ENCODE results near the gene SYT14. TPM values are rescaled to one million over a fixed set of nuclear protein-coding genes. Genes with fewer than 3 reads are reported as not detected.

The SYT14 gene
- total RNA-seq, 1 experiment from 2014 or later: 1.4 TPM

DNA sequence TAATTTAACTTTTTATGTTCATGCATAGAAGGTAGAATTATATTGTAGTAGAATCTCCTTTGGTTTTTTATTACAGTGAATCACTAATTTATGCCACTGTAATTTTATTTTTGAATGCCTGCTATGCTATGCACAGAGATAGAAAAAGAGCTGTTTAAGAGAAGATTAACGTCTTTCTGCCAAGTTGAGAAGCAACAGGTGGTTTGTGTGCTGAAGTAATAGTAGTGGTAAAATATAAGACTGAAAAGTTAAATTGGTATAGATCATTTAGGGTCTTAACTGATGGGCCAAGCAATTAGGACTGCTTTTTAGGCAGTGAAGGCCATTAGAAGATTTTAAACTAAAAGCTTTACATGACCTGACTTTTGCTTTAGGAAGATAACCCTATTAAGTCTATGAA, 115.1 kb downstream of the SYT14 start:
- Histone ChIP-seq H2AFZ (no peak overlapping the region), H3K9me3 (ENCODE audit: insufficient read depth, low read depth) (no peaks in the 10 kb centered on the region; the same call in 1 of the 2 replicates), H3F3A (ENCODE audit: insufficient read depth, low read depth) (no peaks in the 10 kb centered on the region), H3K27me3 (ENCODE audit: insufficient read depth, low read depth) (no peaks in the 10 kb centered on the region), H3K4me2 (no peak overlapping the region), H4K20me1 (ENCODE audit: insufficient read depth) (no peaks in the 10 kb centered on the region), H3K27ac (no peak overlapping the region), H3K4me3 (no peak overlapping the region), H3K4me1 (replicated peaks; ENCODE audit: insufficient read depth) (no peaks in the 10 kb centered on the region), H3K79me2 (ENCODE audit: low read depth) (no peaks in the 10 kb centered on the region), H3K9me2 (ENCODE audit: insufficient read depth) (no peaks in the 10 kb centered on the region), H3K36me3 (ENCODE audit: low read depth) (no peaks in the 10 kb centered on the region)
- no peak for DNase-seq
- TF ChIP-seq, protein P1, sequence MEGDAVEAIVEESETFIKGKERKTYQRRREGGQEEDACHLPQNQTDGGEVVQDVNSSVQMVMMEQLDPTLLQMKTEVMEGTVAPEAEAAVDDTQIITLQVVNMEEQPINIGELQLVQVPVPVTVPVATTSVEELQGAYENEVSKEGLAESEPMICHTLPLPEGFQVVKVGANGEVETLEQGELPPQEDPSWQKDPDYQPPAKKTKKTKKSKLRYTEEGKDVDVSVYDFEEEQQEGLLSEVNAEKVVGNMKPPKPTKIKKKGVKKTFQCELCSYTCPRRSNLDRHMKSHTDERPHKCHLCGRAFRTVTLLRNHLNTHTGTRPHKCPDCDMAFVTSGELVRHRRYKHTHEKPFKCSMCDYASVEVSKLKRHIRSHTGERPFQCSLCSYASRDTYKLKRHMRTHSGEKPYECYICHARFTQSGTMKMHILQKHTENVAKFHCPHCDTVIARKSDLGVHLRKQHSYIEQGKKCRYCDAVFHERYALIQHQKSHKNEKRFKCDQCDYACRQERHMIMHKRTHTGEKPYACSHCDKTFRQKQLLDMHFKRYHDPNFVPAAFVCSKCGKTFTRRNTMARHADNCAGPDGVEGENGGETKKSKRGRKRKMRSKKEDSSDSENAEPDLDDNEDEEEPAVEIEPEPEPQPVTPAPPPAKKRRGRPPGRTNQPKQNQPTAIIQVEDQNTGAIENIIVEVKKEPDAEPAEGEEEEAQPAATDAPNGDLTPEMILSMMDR (conservative IDR thresholded peaks at IDR 0.05): no peak
- TF ChIP-seq EZH2 (IDR thresholded peaks at IDR 0.05; ENCODE audit: low read depth): no peak
- ChIA-PET CTCF (no interaction called here), POLR2A (ENCODE audit: unreplicated experiment) (interaction anchor here (0.6 kb wide), 1 partner anchor 26 kb away, joined by 4 read pairs; no protein-coding TSS in a partner anchor)
- intact Hi-C loops (cut with micrococcal nuclease; ENCODE audit: unreplicated experiment): no loop called here
- no TSS peak for BruUV-seq (replicated peaks)

DNA sequence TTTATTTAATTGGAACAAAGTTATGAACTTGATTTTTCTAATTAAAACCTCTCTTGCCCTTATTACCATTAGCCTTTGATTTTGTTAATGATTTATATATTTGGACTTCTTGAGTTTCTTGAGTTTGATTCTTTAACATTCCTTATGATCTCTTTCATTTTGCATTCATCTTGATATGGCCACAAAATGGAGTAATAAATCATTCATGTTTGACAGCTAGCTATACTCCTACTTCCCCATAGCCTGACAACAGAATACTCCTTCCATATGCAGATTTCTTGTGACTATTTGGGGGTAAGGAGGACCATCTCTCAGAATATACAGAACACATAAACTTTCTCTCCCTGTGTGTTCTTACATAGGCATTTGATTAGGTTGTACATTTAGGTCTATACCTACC, 119.6 kb downstream of the SYT14 start:
- H3K4me3 ChIP-seq: no peak overlapping the region
- no peaks in the 10 kb centered on the region for H3K27me3 ChIP-seq (ENCODE audit: insufficient read depth, low read depth)
- no peak overlapping the region for H3K4me2 ChIP-seq
- no peak overlapping the region for H2AFZ ChIP-seq
- intact Hi-C loops (cut with micrococcal nuclease; ENCODE audit: unreplicated experiment): no loop called here
- no peaks in the 10 kb centered on the region for H3K9me3 ChIP-seq (ENCODE audit: insufficient read depth, low read depth)
- H3F3A ChIP-seq (ENCODE audit: insufficient read depth, low read depth): no peaks in the 10 kb centered on the region
- BruUV-seq (replicated peaks): no TSS peak
- no peak overlapping the region for H3K27ac ChIP-seq
- ChIA-PET CTCF (no interaction called here), POLR2A (ENCODE audit: unreplicated experiment) (no interaction called here)
- DNase-seq: no peak
- H3K79me2 ChIP-seq (ENCODE audit: low read depth): no peaks in the 10 kb centered on the region
- no peaks in the 10 kb centered on the region for H3K9me2 ChIP-seq (ENCODE audit: insufficient read depth)
- H3K4me1 ChIP-seq (replicated peaks; ENCODE audit: insufficient read depth): no peaks in the 10 kb centered on the region
- no peaks in the 10 kb centered on the region for H4K20me1 ChIP-seq (ENCODE audit: insufficient read depth)
- TF ChIP-seq EZH2 (IDR thresholded peaks at IDR 0.05; ENCODE audit: low read depth): no peak
- TF ChIP-seq, protein P1 (conservative IDR thresholded peaks at IDR 0.05): no peak
- no peaks in the 10 kb centered on the region for H3K36me3 ChIP-seq (ENCODE audit: low read depth)

DNA sequence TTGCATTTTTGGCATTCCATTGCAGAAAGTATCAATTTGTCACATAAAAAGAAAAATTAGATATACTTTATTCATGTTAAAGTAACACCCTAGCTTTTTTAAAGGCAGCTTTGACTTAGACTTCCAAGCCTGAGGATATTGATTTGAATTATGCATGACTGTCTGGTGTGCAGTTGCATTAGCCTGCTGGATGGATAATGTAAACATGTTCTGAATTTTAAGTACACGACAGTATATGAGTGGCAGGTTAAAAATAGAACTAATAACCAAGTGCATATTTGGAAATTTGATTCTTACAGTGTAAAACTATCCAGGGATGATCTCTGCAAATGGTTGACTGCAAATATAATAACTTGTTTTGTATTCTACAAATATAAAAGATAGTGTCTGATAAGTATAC, 124.0 kb downstream of the SYT14 start:
- Histone ChIP-seq H4K20me1 (ENCODE audit: insufficient read depth) (no peaks in the 10 kb centered on the region), H3K9me2 (ENCODE audit: insufficient read depth) (no peaks in the 10 kb centered on the region), H3K27me3 (ENCODE audit: insufficient read depth, low read depth) (no peaks in the 10 kb centered on the region), H3K4me1 (replicated peaks; ENCODE audit: insufficient read depth) (no peaks in the 10 kb centered on the region), H3K79me2 (ENCODE audit: low read depth) (no peaks in the 10 kb centered on the region), H2AFZ (no peak overlapping the region), H3K4me3 (no peak overlapping the region), H3K27ac (no peak overlapping the region), H3F3A (ENCODE audit: insufficient read depth, low read depth) (no peaks in the 10 kb centered on the region), H3K36me3 (ENCODE audit: low read depth) (no peaks in the 10 kb centered on the region), H3K4me2 (no peak overlapping the region), H3K9me3 (ENCODE audit: insufficient read depth, low read depth) (no peaks in the 10 kb centered on the region)
- no peak for DNase-seq
- CTCF ChIA-PET: no interaction called here
- no TSS peak for BruUV-seq (replicated peaks)
- TF ChIP-seq, protein P1 (conservative IDR thresholded peaks at IDR 0.05): no peak
- no peak for TF ChIP-seq EZH2 (IDR thresholded peaks at IDR 0.05; ENCODE audit: low read depth)
- intact Hi-C loops (cut with micrococcal nuclease; ENCODE audit: unreplicated experiment): no loop called here
- POLR2A ChIA-PET (ENCODE audit: unreplicated experiment): no interaction called here
